WTC11 (cell line): ENCODE data around the gene SSH3. TPM values are rescaled to one million over a fixed set of nuclear protein-coding genes. Genes with fewer than 3 reads are reported as not detected.

ENCODE experiments used
- ATAC-seq: fragments of 200-7000 bp; cut with Tn5 transposase; 2 replicates; pipeline ENCODE4 v1.10.0; 2021; ENCODE audit warnings: mild to moderate bottlenecking, moderate library complexity
- CTCF ChIA-PET: fragments of 300-600 bp; sonication (Branson Sonifier 250); formaldehyde crosslinking; loops from one replicate; lab custom pipeline; 2021; ENCODE audit warnings: antibody characterized with exemption; lab: Charles Lee
- POLR2A ChIA-PET: fragments of 350-600 bp; sonication (Branson Sonifier 250); formaldehyde crosslinking; loops from one replicate; lab custom pipeline; 2021; ENCODE audit warnings: antibody characterized with exemption; lab: Charles Lee
- DNase-seq: peaks from one replicate; pipeline ENCODE4 v3.0.0; 2021; ENCODE audit warnings: low spot score
- H3K27ac Mint-ChIP-seq: 2 replicates; pipeline ENCODE4 v1.8.0; 2021; ENCODE audit warnings: mixed read lengths
- H3K27me3 Mint-ChIP-seq: 2 replicates; pipeline ENCODE4 v1.8.0; 2021; ENCODE audit warnings: low read depth, mild to moderate bottlenecking, moderate library complexity, mixed read lengths
- H3K36me3 Mint-ChIP-seq: 2 replicates; pipeline ENCODE4 v1.8.0; 2021; ENCODE audit warnings: mixed read lengths
- H3K4me1 Mint-ChIP-seq: 2 replicates; pipeline ENCODE4 v1.8.0; 2022; ENCODE audit warnings: mixed read lengths
- H3K4me3 Mint-ChIP-seq: 2 replicates; pipeline ENCODE4 v1.8.0; 2021; ENCODE audit warnings: mild to moderate bottlenecking, moderate library complexity, mixed read lengths
- H3K9me3 Mint-ChIP-seq: 2 replicates; pipeline ENCODE4 v1.8.0; 2021; ENCODE audit warnings: mixed read lengths
- CREB1 ChIP-seq: sonication (generic); formaldehyde crosslinking; IDR thresholded peaks from 2 replicates; pipeline ENCODE4 v1.8.0; 2023; ENCODE audit warnings: mild to moderate bottlenecking, missing genetic modification reagents
- CREM ChIP-seq: sonication (generic); formaldehyde crosslinking; IDR thresholded peaks from 2 replicates; pipeline ENCODE4 v1.8.1; 2022; ENCODE audit warnings: mild to moderate bottlenecking, missing genetic modification reagents, moderate library complexity
- E2F1 ChIP-seq: sonication (generic); formaldehyde crosslinking; IDR thresholded peaks from 2 replicates; pipeline ENCODE4 v1.8.0; 2022; ENCODE audit warnings: mild to moderate bottlenecking, missing genetic modification reagents
- EMX1 ChIP-seq: fragments of 250-450 bp; sonication (Bioruptor Pico); IDR thresholded peaks from 2 replicates; pipeline ENCODE4 v1.8.0; 2021; ENCODE audit warnings: mild to moderate bottlenecking
- ERG ChIP-seq: fragments of 250-450 bp; sonication (Bioruptor Pico); IDR thresholded peaks from 2 replicates; pipeline ENCODE4 v1.8.0; 2021; ENCODE audit warnings: mild to moderate bottlenecking
- ETV6 ChIP-seq: sonication (generic); formaldehyde crosslinking; IDR thresholded peaks from 2 replicates; pipeline ENCODE4 v1.8.1; 2022; ENCODE audit warnings: mild to moderate bottlenecking, missing genetic modification reagents
- FOXP1 ChIP-seq: sonication (generic); formaldehyde crosslinking; IDR thresholded peaks from 2 replicates; pipeline ENCODE4 v1.8.0; 2022; ENCODE audit warnings: missing genetic modification reagents, mild to moderate bottlenecking, moderate library complexity, borderline replicate concordance
- KAT7 ChIP-seq: sonication (generic); formaldehyde crosslinking; IDR thresholded peaks from 2 replicates; pipeline ENCODE4 v1.8.1; 2023; ENCODE audit warnings: missing genetic modification reagents, mild to moderate bottlenecking, borderline replicate concordance
- MAX ChIP-seq: sonication (generic); formaldehyde crosslinking; IDR thresholded peaks from 2 replicates; pipeline ENCODE4 v1.8.0; 2022; ENCODE audit warnings: mild to moderate bottlenecking, missing genetic modification reagents
- MLX ChIP-seq: sonication (generic); formaldehyde crosslinking; IDR thresholded peaks from 2 replicates; pipeline ENCODE4 v1.8.1; 2023; ENCODE audit warnings: mild to moderate bottlenecking, missing genetic modification reagents, moderate library complexity
- MYBL2 ChIP-seq: sonication (generic); formaldehyde crosslinking; IDR thresholded peaks from 2 replicates; pipeline ENCODE4 v1.8.1; 2023; ENCODE audit warnings: mild to moderate bottlenecking, moderate library complexity, missing genetic modification reagents
- NFE2L1 ChIP-seq: sonication (generic); formaldehyde crosslinking; IDR thresholded peaks from 2 replicates; pipeline ENCODE4 v1.8.1; 2023; ENCODE audit warnings: missing genetic modification reagents
- SP1 ChIP-seq: sonication (generic); formaldehyde crosslinking; conservative IDR thresholded peaks from 2 replicates; pipeline ENCODE4 v1.8.1; 2022; ENCODE audit warnings: missing genetic modification reagents
- USF1 ChIP-seq: sonication (generic); formaldehyde crosslinking; IDR thresholded peaks from 2 replicates; pipeline ENCODE4 v1.8.0; 2022; ENCODE audit warnings: mild to moderate bottlenecking, missing genetic modification reagents
- ZNF263 ChIP-seq: sonication (generic); formaldehyde crosslinking; IDR thresholded peaks from 2 replicates; pipeline ENCODE4 v1.8.1; 2022; ENCODE audit warnings: low read depth, mild to moderate bottlenecking, moderate library complexity, missing genetic modification reagents
- ZNF423 ChIP-seq: fragments of 250-450 bp; sonication (Bioruptor Pico); IDR thresholded peaks from 2 replicates; pipeline ENCODE4 v2.1.2; 2022; ENCODE audit warnings: mild to moderate bottlenecking, moderate library complexity
- total RNA-seq: library from RNA; stranded (reverse); gene quantifications from 3 replicates; pipeline ENCODE4 v1.2.3, GENCODE V29; 2021
- TF ChIP-seq, protein P1 (sequence below): sonication (generic); formaldehyde crosslinking; IDR thresholded peaks from 2 replicates; pipeline ENCODE4 v1.8.1; 2023; ENCODE audit warnings: mild to moderate bottlenecking, missing genetic modification reagents, moderate library complexity
- TF ChIP-seq, protein P2 (sequence below): sonication (generic); formaldehyde crosslinking; IDR thresholded peaks from 2 replicates; pipeline ENCODE4 v1.8.1; 2023; ENCODE audit warnings: mild to moderate bottlenecking, moderate library complexity, missing genetic modification reagents
- TF ChIP-seq, protein P3 (sequence below): sonication (generic); formaldehyde crosslinking; IDR thresholded peaks from 2 replicates; pipeline ENCODE4 v1.8.0; 2022; ENCODE audit warnings: missing genetic modification reagents

SSH3 gene
- total RNA-seq, 1 experiment from 2014 or later: 42.3 TPM

DNA sequence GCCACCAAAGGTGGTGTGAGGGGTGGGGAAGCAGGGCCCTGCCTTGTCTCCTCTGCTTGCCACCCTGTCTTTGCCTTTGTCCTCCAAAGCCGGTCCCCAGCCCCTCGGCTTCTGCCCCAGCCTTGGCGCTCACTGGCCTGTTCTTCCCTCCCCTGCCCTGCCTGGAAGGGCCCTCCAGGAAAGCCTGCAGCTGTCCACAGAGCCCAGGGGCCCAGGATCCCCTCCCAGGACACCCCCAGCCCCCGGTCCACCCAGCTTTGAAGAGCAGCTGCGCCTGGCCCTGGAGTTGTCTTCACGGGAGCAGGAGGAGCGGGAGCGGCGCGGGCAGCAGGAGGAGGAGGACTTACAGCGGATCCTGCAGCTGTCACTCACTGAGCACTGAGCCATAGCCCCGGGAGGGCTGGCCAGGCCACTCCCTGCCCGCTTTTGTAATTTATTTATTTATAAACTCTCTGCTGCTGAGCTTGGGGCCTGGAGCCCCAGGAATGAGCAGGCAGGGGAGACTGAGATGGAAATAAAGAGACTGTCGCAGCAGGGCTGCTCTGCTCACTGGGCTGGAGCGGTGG is 1.3 kb upstream of the SSH3 start:
- peak; percentile 60 for DNase-seq
- Mint-ChIP-seq H3K27me3 (peaks cover 4% of the 10 kb centered on the region; the same call in 1 of the 2 replicates), H3K4me3 (peak overlapping the region; percentile 74), H3K4me1 (peaks cover 11% of the 10 kb centered on the region), H3K27ac (peak overlapping the region; percentile 57; the same call in 1 of the 2 replicates)
- POLR2A ChIA-PET: interaction anchor here (0.7 to 1.6 kb wide), 7 partner anchors 8 to 165 kb away, joined by 3 to 24 read pairs (median 5); partner anchors contain the start of gene ANKRD13D
- peak; percentile 46 for ATAC-seq
- TF ChIP-seq, protein P1, sequence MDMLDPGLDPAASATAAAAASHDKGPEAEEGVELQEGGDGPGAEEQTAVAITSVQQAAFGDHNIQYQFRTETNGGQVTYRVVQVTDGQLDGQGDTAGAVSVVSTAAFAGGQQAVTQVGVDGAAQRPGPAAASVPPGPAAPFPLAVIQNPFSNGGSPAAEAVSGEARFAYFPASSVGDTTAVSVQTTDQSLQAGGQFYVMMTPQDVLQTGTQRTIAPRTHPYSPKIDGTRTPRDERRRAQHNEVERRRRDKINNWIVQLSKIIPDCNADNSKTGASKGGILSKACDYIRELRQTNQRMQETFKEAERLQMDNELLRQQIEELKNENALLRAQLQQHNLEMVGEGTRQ (CRISPR knock-in tag): no peak
- peak; percentile 92 for TF ChIP-seq ZNF263 (CRISPR knock-in tag)
- TF ChIP-seq, all 79 proteins: peak for 1
- Mint-ChIP-seq H3K9me3 (0 out of 2 replicates have a peak, but pooled peaks cover under 1% of the 10 kb centered on the region), H3K36me3 (peaks cover 14% of the 10 kb centered on the region)
- CTCF ChIA-PET: interaction anchor here (0.6 to 5.3 kb wide), 15 partner anchors 9 to 312 kb away, joined by 3 to 103 read pairs (median 8); partner anchors contain the start of gene ANKRD13D

DNA sequence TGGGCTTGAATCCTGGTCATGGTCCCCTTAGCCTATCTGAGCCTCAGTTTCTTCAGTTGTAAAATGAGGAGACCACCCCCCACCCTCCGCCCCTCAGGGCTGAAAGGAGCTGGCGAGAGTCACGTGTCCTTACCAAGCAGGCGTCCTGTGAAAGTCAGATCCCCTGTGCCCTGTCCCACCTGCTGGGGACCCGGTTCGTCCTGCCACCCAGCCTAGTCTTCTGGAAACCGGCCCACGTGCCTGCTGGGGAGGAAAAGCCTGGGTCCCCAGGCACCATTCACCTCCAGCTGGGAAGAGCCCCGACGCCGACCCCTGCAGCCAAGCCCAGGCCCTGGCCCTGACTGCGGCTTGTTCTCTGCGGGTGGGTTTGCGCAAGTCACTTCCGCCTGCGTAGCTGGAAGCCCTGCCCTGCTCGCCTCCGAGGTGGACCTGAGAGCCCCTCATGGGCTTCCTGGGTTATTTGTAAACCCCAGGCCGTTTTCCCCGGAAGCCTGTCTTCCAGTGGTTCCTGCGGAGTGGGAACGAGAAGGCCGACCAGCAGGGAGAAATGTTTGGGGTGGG is 679 bp upstream of the SSH3 start:
- ChIA-PET POLR2A (interaction anchor here (0.6 to 1.6 kb wide), 10 partner anchors 9 to 757 kb away, joined by 3 to 24 read pairs (median 3); partner anchors contain the start of genes ANKRD13D and ZDHHC24), CTCF (interaction anchor here (0.6 to 5.3 kb wide), 27 partner anchors 9 to 327 kb away, joined by 3 to 103 read pairs (median 6); partner anchors contain the start of genes ANKRD13D, GRK2, KDM2A and NUDT8)
- Mint-ChIP-seq H3K27me3 (peaks cover 4% of the 10 kb centered on the region; the same call in 1 of the 2 replicates), H3K4me3 (peak overlapping the region; percentile 74), H3K36me3 (peaks cover 12% of the 10 kb centered on the region), H3K27ac (peak overlapping the region; percentile 57; the same call in 1 of the 2 replicates), H3K9me3 (no peaks in the 10 kb centered on the region), H3K4me1 (peaks cover 11% of the 10 kb centered on the region)
- ATAC-seq (peak; percentile 56), DNase-seq (peak; percentile 67)
- TF ChIP-seq, protein P1 (CRISPR knock-in tag): peak; percentile 90
- TF ChIP-seq CREM (0 out of 2 replicates have a peak, but pooled peaks have one; percentile 34), E2F1 (CRISPR knock-in tag) (peak; percentile 80; the same call in 1 of the 2 replicates), USF1 (CRISPR knock-in tag) (peak; percentile 89), ZNF423 (CRISPR knock-in tag) (peak; percentile 60), EMX1 (0 out of 2 replicates have a peak, but pooled peaks have one; percentile 44), NFE2L1 (CRISPR knock-in tag) (peak; percentile 65; the same call in 1 of the 2 replicates), ERG (CRISPR knock-in tag) (0 out of 2 replicates have a peak, but pooled peaks have one; percentile 45), ZNF263 (CRISPR knock-in tag) (no peak), MAX (CRISPR knock-in tag) (peak; percentile 81), SP1 (CRISPR knock-in tag) (0 out of 2 replicates have a peak, but pooled peaks have one; percentile 8), CREB1 (CRISPR knock-in tag) (no peak), MYBL2 (peak; percentile 68; the same call in 1 of the 2 replicates), ETV6 (CRISPR knock-in tag) (peak; percentile 47; the same call in 1 of the 2 replicates), KAT7 (CRISPR knock-in tag) (0 out of 2 replicates have a peak, but pooled peaks have one; percentile 34), MLX (CRISPR knock-in tag) (no peak), FOXP1 (CRISPR knock-in tag) (peak; percentile 63)
- TF ChIP-seq, protein P2, sequence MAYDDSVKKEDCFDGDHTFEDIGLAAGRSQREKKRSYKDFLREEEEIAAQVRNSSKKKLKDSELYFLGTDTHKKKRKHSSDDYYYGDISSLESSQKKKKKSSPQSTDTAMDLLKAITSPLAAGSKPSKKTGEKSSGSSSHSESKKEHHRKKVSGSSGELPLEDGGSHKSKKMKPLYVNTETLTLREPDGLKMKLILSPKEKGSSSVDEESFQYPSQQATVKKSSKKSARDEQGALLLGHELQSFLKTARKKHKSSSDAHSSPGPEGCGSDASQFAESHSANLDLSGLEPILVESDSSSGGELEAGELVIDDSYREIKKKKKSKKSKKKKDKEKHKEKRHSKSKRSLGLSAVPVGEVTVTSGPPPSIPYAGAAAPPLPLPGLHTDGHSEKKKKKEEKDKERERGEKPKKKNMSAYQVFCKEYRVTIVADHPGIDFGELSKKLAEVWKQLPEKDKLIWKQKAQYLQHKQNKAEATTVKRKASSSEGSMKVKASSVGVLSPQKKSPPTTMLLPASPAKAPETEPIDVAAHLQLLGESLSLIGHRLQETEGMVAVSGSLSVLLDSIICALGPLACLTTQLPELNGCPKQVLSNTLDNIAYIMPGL: peak; percentile 34; the same call in 1 of the 2 replicates
- TF ChIP-seq, protein P3, sequence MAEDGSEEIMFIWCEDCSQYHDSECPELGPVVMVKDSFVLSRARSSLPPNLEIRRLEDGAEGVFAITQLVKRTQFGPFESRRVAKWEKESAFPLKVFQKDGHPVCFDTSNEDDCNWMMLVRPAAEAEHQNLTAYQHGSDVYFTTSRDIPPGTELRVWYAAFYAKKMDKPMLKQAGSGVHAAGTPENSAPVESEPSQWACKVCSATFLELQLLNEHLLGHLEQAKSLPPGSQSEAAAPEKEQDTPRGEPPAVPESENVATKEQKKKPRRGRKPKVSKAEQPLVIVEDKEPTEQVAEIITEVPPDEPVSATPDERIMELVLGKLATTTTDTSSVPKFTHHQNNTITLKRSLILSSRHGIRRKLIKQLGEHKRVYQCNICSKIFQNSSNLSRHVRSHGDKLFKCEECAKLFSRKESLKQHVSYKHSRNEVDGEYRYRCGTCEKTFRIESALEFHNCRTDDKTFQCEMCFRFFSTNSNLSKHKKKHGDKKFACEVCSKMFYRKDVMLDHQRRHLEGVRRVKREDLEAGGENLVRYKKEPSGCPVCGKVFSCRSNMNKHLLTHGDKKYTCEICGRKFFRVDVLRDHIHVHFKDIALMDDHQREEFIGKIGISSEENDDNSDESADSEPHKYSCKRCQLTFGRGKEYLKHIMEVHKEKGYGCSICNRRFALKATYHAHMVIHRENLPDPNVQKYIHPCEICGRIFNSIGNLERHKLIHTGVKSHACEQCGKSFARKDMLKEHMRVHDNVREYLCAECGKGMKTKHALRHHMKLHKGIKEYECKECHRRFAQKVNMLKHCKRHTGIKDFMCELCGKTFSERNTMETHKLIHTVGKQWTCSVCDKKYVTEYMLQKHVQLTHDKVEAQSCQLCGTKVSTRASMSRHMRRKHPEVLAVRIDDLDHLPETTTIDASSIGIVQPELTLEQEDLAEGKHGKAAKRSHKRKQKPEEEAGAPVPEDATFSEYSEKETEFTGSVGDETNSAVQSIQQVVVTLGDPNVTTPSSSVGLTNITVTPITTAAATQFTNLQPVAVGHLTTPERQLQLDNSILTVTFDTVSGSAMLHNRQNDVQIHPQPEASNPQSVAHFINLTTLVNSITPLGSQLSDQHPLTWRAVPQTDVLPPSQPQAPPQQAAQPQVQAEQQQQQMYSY (CRISPR knock-in tag): no peak
